Measurements from ENCODE around the gene ECSIT.
"Not testable (repeated sequence)": the region's sequence is repeated elsewhere in the genome, so short reads cannot be mapped to it uniquely, and the experiment has no call there.

Gene ECSIT

DNA sequence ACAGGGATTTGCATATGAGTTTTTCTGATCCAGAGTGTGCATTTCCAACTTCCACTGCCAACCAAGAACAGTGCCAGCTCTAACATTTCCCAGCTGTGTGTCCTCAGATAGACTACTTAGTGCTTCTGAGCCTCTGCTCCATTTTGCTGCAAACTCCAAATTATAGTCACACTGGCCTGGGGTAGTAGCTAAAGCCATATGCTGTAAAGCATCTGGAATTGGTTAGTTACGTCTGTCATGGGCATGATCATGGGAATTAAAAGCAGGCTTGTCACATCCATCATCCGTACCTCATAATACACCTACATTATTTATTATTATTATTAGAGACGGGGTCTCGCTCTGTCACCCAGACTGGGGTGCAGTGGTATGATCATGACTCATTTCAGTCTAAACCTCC, 55.2 kb downstream of the ECSIT start:
- no peak for DNase-seq

DNA sequence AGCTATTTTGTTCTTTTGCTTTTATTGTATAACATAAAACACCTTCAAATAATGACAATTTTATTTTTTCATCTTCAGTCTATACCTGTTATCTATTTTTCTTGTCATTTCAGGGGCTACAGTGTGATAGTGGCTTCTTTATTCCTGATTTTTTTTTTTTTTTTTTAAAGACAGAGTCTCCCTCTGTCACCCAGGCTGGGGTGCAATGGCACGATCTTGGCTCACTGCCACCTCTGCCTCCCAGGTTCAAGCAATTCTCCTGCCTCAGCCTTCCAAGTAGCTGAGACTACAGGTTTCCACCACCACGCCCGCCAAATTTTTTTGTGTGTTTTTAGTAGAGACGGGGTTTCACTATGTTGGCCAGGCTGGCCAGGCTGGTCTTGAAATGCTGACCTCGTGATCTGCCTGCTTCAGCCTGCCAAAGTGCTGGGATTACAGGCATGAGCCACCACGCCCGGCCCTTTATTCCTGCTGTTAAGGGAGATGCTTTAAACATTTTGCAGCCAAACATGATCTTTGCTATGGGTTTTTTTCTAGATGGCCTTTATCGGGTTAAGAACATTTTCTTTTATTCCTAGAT, 60.6 kb downstream of the ECSIT start:
- not testable (repeated sequence) for DNase-seq

DNA sequence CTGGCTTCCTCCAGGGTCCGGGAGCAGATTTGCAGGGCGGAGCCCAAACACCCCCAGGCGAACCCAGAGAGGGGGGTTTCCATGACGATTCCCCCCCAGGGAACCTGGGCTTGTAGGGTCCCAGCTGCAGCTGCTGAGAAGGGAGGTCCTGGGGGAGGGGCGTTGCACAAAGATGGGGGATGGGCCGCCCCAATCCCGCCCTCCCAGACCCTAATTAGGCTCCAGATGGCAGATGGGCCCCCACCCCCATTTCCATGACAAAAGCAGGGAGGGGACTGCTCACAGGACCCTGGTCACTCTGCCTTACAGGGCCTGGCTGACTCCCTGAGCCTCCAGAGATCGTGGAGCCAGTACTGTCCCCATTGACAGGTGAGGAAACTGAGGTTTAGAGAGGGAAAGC, 63.3 kb downstream of the ECSIT start:
- no peak for DNase-seq

DNA sequence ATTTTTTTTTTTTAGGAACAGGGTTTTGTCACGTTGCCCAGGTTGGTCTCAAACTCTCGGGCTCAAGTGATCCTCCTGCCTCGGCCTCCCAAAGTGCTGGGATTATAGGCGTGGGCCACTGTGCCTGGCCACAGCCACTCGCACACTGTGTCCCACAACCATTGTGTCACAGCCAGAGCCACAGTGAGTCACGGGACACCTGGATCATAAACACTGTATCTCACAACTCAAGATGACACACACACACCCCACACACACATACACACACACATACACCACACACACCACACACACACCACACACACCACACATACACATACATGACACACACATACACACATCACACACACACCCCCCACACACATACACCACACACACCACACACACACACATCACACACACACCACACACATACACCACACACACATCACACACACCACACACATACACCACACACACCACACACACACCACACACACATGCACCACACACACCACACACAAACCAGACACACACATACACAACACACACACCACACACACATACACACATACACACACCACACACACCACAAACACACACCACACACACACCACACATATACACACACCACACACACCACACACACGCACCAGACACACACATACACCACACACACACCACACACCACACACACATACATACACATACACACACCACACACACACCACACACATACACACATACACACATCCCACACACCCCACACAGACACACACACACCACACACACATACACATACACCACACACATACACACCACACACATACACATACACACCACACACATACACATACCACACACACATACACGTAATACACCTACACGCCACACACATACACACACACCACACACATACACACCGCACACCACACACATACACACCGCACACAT, 64.3 kb downstream of the ECSIT start:
- no peak for DNase-seq

DNA sequence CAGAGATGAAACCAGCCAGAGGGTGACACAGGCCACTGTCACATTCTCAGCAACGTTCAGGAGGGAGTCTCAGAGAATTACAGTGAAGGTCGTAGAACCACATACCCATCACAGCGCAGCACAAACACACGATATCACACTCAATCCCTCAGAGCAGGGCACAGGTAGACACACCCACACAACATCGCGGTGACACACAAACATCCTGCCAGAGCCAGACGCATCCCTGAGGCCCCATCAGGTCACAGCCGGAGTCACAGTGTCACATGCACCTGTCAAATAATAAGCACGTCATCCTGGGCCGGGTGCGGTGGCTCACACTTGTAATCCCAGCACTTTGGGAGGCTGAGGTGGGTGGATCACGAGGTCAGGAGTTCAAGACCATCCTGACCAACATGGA, 65.5 kb downstream of the ECSIT start:
- DNase-seq = no peak

DNA sequence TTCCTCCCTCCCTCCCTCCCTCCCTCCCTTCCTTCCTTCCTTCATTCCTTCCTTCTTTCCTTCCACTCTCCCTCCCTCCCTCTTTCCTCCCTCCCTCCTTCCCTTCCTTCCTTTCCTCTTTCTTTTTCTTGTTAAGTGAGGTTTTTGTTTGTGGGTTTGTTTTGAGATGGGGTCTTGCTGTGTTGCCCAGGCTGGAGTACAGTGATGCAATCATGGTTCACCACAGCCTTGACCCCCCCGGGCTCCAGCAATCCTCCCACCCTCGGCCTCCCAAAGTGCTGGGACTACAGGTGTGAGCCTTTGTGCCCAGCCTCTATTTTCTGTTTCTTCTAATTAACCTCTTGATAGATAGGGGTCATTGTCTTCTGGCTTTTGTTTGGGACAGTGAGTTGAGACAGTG, 67.5 kb downstream of the ECSIT start:
- no peak for DNase-seq

DNA sequence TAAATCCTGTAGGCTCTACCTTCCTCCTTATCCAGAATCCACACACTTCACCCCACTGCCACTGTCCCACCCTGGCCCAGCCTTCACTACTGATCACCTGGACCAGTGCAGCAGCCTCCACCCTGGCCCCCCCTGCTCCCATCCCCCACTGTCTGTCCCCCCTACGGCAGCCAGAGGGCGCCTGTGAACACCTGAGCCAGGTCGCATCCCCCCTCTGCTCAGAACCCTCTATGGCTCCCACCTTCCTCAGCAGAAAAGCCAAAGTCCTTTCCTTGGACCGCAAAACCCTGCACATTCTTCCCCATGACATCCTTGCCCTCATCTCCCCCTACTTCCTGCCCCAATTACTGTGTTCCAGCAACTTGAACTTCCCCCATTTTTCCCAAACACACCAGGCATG, 68.7 kb downstream of the ECSIT start:
- DNase-seq = no peak

DNA sequence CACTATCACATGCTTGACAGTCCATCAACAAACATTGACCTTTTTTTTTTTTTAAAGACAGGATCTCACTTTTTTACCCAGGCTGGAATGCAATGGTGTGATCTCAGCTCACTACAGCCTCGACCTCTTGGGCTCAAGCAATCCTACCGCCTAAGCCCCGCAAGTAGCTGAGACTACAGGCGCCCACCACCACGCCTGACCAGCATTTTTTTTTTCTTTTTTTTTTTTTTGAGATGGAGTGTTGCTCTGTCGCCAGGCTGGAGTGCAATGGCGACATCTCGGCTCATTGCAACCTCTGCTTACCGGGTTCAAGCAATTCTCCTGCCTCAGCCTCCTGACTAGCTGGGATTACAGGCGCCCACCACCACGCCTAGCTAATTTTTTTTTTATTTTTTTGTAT, 70.0 kb downstream of the ECSIT start:
- not testable (repeated sequence) for DNase-seq

DNA sequence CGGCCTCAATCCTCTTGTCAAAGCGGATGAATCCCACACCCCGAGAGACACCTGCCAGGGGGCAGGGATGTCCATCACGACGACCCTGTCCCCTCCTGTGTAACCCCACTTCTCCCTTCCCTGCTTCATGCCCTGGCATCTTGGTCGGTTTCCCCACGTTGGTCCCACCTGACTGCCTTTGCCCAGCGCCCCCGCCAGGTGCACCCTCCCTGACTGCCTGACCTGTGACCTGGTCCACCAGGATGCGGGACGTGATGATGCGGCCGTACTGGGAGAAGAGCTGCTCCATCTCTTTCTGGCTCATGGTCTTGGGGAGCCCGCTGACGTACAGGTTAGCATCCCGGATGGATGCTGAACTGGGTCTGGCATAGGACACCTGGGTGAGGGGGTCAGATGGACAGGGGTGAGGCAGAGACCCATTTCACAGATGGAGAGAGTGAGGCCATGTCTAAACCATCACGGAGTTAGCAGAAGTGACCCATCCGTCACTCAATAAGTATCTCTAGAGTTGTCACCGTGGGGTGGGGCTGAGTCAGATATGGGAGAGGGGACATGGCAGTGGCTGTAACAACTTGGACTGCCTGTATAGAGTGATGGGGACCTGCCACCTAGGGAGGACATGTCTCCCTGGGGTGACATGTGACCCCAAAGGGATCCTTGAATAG, 70.6 kb downstream of the ECSIT start:
- no peak for DNase-seq

DNA sequence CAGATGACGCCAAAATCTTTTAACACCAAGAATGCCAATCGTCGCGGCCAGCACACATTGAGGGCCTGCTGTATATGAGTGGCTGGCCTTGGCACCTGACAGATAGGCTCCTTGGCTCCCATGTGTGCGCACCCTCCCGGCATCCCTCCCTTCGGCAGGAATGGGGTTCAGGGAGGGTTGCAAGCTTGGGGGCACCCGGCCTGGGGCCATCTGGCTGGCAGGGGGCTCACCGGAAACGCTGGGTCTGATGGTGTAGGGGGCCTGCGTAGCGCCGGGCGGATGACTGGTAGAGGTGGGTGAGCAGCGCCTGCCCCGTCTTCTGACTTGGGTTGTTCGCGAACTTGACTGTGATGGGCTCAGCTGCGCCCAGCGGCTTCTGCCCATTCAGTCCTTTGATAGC, 71.1 kb downstream of the ECSIT start:
- DNase-seq = no peak

DNA sequence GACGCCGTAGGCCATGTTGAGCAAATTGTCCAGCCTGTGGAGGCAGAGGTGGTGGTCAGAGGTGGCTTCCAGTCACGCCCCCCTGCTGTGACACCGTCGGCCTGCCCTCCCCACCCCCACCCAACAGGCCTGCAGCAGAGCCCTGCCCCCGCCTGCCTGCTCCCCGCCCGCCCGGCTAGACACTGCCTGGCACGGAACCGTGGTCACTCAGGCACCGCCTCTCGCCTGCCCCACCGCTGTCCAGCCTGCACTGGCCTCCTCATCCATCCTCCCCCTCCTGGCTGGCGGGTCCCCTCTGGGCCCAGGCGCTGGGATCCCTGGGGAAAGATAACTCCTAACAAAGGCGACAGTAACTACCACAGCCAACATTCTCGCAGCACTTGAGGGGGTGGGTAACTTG, 71.8 kb downstream of the ECSIT start:
- DNase-seq = no peak

DNA sequence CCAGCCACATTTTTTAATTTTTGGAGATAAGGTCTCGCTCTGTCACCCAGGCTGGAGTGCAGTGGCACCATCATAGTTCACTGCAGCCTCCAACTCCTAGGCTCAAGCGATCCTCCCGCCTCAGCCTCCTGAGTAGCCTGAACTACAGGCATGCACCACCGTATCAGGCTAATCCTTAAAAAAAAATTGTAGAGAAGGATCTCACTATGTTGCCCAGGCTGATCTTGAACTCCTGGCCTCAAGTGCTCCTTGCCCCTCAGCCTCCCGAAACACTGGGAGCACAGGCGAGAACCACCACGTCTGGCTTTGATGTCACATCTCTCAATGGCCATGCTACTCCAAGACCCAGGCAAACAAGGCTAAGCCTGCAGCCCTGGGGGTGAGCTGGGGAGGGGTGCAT, 72.3 kb downstream of the ECSIT start:
- no peak for DNase-seq
